HT-29 (cell line): ENCODE data around the gene SNRNP70. TPM values are rescaled to one million over a fixed set of nuclear protein-coding genes. Genes with fewer than 3 reads are reported as not detected.
A peak's percentile ranks its signal among the peaks of the same experiment; 100 is the strongest.
"Not testable (repeated sequence)": the region's sequence is repeated elsewhere in the genome, so short reads cannot be mapped to it uniquely, and the experiment has no call there.

Source experiments
- DNase-seq: peaks from one replicate; pipeline ENCODE4 v3.0.0-alpha.2; 2015; ENCODE audit warnings: low spot score
- total RNA-seq: library from RNA; depleted of rRNA; stranded (reverse); fragments of >200 nt; shearing (Covaris generic); gene quantifications from 2 replicates; pipeline ENCODE4 v1.2.3, GENCODE V29; 2014; rRNA removed

SNRNP70 gene, protein sequence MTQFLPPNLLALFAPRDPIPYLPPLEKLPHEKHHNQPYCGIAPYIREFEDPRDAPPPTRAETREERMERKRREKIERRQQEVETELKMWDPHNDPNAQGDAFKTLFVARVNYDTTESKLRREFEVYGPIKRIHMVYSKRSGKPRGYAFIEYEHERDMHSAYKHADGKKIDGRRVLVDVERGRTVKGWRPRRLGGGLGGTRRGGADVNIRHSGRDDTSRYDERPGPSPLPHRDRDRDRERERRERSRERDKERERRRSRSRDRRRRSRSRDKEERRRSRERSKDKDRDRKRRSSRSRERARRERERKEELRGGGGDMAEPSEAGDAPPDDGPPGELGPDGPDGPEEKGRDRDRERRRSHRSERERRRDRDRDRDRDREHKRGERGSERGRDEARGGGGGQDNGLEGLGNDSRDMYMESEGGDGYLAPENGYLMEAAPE
- total RNA-seq, result 994 and 1,107 TPM in 2 replicates

- DNase-seq, result peak; percentile 100
These were observed at the start of gene SNRNP70 for GRCh38 chr19:49085020-49085867. SNRNP70 (plus strand) TSS chr19:49085451; CDS start chr19:49086415, 964 bp downstream.

GRCh38 chr19:49036815-49037214 lies 48.4 kb upstream of the SNRNP70 start, which contains the start of gene CGB1:
CGB1 (minus strand) TSS chr19:49036895; CDS start chr19:49036711, 184 bp downstream.
- not testable (repeated sequence) for DNase-seq

DNA sequence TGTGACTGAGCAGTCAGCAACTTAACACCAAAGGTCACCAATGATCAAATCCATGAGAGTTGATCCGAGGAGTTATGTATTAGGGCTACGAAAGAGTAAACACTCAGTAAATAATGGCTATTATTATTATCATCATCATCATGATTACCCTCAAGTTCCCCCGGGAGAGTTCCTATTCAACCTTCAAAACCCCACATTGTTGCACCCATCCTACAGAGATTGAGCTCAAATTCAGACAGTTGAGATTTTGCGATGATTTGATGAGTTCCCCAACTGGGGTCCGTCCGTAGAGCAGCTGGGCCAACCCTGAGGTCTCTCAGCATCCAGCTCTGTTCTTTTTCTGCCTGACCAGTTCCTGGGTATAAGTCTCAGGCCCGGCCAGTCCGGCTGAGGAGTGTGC lies 47.1 kb upstream of the SNRNP70 start:
- not testable (repeated sequence) for DNase-seq

- not testable (repeated sequence) for DNase-seq
These were observed 46.5 kb upstream of the SNRNP70 start for GRCh38 chr19:49038557-49039276.

DNA sequence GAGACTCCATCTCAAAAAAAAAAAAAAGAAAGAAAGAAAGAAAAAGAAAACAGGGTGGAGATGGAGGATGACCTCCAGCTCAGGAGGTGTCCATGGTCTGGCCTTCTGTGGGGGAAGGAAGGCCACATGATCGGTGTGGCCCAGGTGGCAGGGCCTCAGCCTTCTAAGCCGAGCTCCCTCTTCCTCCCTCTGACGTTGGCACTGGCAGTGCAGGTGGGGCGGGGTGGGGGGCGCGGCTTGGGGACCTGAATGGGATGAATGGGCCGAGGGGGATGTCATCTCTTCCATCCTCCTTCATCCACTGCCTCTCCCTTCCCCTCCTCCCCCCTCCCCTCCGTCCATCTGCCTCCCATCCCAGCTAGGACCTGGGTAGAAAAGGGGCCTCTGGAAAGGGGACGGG lies 45.5 kb upstream of the SNRNP70 start:
- DNase-seq, result not testable (repeated sequence)

GRCh38 chr19:49042177-49042576 lies 43.1 kb upstream of the SNRNP70 start:
- DNase-seq, result no peak

DNA sequence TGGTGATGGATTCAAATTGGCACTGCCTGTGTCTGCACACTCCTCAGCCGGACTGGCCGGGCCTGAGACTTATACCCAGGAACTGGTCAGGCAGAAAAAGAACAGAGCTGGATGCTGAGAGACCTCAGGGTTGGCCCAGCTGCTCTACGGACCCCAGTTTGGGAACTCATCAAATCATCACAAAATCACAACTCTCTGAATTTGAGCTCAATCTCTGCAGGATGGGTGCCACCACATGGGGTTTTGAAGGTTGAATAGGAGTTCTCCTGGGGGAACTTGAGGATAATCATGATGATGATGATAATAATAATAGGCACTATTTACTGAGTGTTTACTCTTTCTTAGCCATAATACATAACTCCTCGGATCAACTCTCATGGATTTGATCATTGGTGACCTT lies 42.6 kb upstream of the SNRNP70 start:
- DNase-seq, result not testable (repeated sequence)

DNA sequence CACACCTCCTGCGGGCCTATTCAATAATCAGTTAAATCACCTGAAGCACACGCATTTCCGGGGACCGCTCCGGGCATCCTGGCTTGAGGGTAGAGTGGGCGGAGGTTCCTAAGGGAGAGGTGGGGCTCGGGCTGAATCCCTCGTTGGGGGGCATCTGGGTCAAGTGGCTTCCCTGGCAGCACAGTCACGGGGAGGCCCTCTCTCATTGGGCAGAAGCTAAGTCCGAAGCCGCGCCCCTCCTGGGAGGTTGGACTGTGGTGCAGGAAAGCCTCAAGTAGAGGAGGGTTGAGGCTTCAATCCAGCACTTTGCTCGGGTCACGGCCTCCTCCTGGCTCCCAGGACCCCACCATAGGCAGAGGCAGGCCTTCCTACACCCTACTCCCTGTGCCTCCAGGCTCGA lies 41.7 kb upstream of the SNRNP70 start, which contains the start of gene CGB5:
CGB5 (plus strand) TSS at position 301 of the 400 bp plus-strand sequence. CDS start 362 bp downstream, outside the sequence.
- DNase-seq, result not testable (repeated sequence)

- not testable (repeated sequence) for DNase-seq
These were observed 36.2 kb upstream of the SNRNP70 start, which contains the start of gene CGB8 for GRCh38 chr19:49049011-49049410. CGB8 (minus strand) TSS chr19:49049111; CDS start chr19:49048739, 372 bp downstream.

DNA sequence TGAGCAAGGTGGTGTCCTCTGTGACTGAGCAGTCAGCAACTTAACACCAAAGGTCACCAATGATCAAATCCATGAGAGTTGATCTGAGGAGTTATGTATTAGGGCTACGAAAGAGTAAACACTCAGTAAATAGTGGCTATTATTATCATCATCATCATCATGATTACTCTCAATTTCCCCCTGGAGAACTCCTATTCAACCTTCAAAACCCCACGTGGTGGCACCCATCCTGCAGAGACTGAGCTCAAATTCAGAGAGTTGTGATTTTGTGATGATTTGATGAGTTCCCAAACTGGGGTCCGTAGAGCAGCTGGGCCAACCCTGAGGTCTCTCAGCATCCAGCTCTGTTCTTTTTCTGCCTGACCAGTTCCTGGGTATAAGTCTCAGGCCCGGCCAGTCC lies 35.4 kb upstream of the SNRNP70 start:
- not testable (repeated sequence) for DNase-seq

- not testable (repeated sequence) for DNase-seq
These were observed 34.7 kb upstream of the SNRNP70 start for GRCh38 chr19:49050376-49051033.

GRCh38 chr19:49056101-49056901 lies 28.9 kb upstream of the SNRNP70 start:
- DNase-seq, result peak; percentile 69

- not testable (repeated sequence) for DNase-seq
These were observed 28.2 kb upstream of the SNRNP70 start for GRCh38 chr19:49056902-49057596.

DNA sequence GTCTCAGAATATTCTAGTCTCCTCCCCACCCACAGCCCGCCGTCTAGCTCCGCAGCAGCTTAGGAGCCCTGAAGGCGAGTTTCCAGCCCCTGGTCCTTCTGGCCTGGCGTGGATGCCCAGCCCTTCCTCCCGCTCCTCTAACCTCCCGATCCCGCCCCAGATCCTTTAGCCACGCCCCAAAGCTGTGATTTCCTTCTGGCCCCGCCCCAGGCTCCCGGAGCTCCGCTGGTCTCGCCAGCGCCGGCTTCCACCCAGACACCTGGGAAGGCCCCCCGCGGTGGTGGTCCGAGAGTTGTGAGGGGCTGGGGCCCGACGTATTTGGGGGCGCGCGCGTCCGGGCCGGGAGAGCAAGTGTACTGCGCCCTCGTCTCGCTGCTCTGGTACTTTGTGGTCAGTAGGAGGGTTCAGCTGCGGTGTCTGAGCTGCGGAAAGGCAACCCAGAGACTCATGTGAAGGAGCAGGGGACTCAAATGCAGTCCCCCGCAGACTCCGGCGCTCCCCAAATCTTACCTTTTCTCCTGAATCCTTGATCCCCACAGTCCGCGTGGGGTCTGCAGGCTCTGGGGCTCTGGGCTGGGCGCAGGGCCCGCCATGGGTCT lies 27.5 kb upstream of the SNRNP70 start, which contains the start of gene CGB7:
CGB7 (minus strand) TSS at position 114 of the 599 bp plus-strand sequence. CDS start 2,374 bp downstream, outside the sequence.
- peak; percentile 79 for DNase-seq

DNA sequence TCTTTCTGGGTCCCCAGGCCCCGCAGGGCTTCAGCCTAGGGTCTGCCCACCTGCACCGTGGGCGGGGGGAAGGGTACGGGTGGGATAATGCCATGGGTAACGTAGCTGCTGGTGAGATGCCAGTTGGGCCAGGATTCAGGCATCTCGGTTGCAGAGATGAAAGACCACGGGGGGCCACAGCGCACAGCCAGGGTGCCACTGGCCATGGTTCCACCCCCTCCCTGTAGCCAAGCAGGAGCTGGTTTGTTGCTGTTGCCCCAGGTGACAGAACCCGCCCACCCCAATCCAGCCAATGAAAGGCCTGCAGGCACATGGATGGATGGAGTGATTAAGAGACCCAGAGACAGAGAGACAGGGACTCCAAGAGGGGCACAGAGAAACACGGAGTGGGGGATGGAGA lies 26.7 kb upstream of the SNRNP70 start:
- peak; percentile 28 for DNase-seq

DNA sequence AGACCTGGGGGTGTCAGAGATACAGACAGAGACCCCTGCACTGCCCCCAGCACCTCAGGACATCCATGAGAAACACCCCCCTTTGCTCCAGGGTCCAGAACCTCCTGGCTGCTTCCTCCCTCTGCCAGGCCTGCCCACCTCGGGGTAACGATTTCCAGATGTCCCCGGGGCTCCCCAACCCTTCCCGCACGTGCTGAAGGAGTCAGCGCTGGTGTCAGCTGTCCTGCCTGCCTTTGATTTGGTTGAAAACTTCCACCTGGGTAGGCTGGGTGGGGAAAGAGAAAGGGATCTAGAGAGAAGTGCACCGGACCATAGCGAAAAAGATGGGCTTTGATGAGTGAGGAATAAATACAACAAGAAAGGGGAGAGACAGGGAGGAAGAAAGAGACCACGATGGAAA lies 26.2 kb upstream of the SNRNP70 start:
- DNase-seq, result no peak

- no peak for DNase-seq
These were observed 24.3 kb upstream of the SNRNP70 start for GRCh38 chr19:49061000-49061399.

- no peak for DNase-seq
These were observed 23.8 kb upstream of the SNRNP70 start for GRCh38 chr19:49061445-49061844.
